Measurements from ENCODE around the gene ACOT9. TPM values are rescaled to one million over a fixed set of nuclear protein-coding genes. Genes with fewer than 3 reads are reported as not detected.

The ACOT9 gene
- polyA plus RNA-seq, 2 of the 4 experiments (the other 2 are of a cell fraction) = 87.0 to 110 TPM

DNA sequence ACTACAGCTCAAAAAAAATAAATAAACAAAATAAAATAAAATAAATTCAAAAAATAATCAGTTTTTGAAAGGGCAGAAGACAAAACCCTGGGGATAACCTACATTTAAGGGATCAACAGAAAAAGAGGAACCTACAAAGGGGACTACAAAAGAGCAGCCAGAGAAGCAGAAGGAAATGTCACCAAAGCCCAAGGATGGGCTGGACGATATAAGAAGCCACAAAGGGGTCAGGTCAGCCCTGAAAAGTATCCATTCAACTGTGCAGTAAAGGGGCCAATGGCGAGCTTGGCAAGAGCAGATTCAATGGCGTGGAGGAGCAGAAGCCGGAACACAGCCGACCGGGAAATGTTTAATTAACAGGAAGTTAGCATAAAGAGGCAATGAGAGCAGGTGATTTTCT lies 16.9 kb downstream of the ACOT9 start:
- Histone ChIP-seq H3K4me3 (no peak overlapping the region), H3K27ac (no peak overlapping the region), H3K4me1 (no peaks in the 10 kb centered on the region), H3K9me3 (no peaks in the 10 kb centered on the region), H3K4me2 (no peak overlapping the region)
- 92% methylated on average over 6 of the region's 6 CpGs for WGBS (ENCODE audit: missing lambda C conversion rate)
- ATAC-seq (no peak), FAIRE-seq (no peak), DNase-seq (ENCODE audit: low read depth in 1 of 2, low spot score in 1 of 2) (no peak)
- TF ChIP-seq FOSB (CRISPR knock-in tag; IDR thresholded peaks at IDR 0.05) = no peak
- TF ChIP-seq, protein P1, sequence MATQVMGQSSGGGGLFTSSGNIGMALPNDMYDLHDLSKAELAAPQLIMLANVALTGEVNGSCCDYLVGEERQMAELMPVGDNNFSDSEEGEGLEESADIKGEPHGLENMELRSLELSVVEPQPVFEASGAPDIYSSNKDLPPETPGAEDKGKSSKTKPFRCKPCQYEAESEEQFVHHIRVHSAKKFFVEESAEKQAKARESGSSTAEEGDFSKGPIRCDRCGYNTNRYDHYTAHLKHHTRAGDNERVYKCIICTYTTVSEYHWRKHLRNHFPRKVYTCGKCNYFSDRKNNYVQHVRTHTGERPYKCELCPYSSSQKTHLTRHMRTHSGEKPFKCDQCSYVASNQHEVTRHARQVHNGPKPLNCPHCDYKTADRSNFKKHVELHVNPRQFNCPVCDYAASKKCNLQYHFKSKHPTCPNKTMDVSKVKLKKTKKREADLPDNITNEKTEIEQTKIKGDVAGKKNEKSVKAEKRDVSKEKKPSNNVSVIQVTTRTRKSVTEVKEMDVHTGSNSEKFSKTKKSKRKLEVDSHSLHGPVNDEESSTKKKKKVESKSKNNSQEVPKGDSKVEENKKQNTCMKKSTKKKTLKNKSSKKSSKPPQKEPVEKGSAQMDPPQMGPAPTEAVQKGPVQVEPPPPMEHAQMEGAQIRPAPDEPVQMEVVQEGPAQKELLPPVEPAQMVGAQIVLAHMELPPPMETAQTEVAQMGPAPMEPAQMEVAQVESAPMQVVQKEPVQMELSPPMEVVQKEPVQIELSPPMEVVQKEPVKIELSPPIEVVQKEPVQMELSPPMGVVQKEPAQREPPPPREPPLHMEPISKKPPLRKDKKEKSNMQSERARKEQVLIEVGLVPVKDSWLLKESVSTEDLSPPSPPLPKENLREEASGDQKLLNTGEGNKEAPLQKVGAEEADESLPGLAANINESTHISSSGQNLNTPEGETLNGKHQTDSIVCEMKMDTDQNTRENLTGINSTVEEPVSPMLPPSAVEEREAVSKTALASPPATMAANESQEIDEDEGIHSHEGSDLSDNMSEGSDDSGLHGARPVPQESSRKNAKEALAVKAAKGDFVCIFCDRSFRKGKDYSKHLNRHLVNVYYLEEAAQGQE (IDR thresholded peaks at IDR 0.05) = no peak
- no peak for TF ChIP-seq MYC (IDR thresholded peaks at IDR 0.05; ENCODE audit: borderline replicate concordance, low read length)
- no peak for TF ChIP-seq KDM1A (IDR thresholded peaks at IDR 0.05; ENCODE audit: low read depth)
- TF ChIP-seq POLR2A (IDR thresholded peaks at IDR 0.05; ENCODE audit: low read length) = no peak
- no peak for TF ChIP-seq KDM5A (IDR thresholded peaks at IDR 0.05)
- TF ChIP-seq HOXA7 (CRISPR knock-in tag; IDR thresholded peaks at IDR 0.05) = no peak
- TF ChIP-seq EHF (CRISPR knock-in tag; IDR thresholded peaks at IDR 0.05) = no peak
- no peak for TF ChIP-seq GATA3 (IDR thresholded peaks at IDR 0.05; ENCODE audit: borderline replicate concordance)
- TF ChIP-seq RCOR1 (IDR thresholded peaks at IDR 0.05; ENCODE audit: low read depth, low read length) = no peak
- no peak for TF ChIP-seq ZC3H11A (IDR thresholded peaks at IDR 0.05)
- TF ChIP-seq, protein P2, sequence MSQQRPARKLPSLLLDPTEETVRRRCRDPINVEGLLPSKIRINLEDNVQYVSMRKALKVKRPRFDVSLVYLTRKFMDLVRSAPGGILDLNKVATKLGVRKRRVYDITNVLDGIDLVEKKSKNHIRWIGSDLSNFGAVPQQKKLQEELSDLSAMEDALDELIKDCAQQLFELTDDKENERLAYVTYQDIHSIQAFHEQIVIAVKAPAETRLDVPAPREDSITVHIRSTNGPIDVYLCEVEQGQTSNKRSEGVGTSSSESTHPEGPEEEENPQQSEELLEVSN (IDR thresholded peaks at IDR 0.05; ENCODE audit: borderline replicate concordance, low read depth) = no peak
- no peak for TF ChIP-seq POLR2AphosphoS2 (conservative IDR thresholded peaks at IDR 0.05; ENCODE audit: low read length)
- no peak for TF ChIP-seq TFCP2L1 (CRISPR knock-in tag; IDR thresholded peaks at IDR 0.05)
- TF ChIP-seq SREBF2 (IDR thresholded peaks at IDR 0.05) = no peak
- no peak for TF ChIP-seq JUNB (IDR thresholded peaks at IDR 0.05)
- TF ChIP-seq HDAC2 (IDR thresholded peaks at IDR 0.05) = no peak
- no peak for TF ChIP-seq HOXB13 (CRISPR knock-in tag; IDR thresholded peaks at IDR 0.05; ENCODE audit: low read depth)
- no peak for TF ChIP-seq ZSCAN20 (CRISPR knock-in tag; IDR thresholded peaks at IDR 0.05)
- ChIA-PET POLR2A (no interaction called here), CTCF (interaction anchor here (1.5 kb wide), 1 partner anchor 176 kb away, joined by 3 read pairs; no protein-coding TSS in a partner anchor)

DNA sequence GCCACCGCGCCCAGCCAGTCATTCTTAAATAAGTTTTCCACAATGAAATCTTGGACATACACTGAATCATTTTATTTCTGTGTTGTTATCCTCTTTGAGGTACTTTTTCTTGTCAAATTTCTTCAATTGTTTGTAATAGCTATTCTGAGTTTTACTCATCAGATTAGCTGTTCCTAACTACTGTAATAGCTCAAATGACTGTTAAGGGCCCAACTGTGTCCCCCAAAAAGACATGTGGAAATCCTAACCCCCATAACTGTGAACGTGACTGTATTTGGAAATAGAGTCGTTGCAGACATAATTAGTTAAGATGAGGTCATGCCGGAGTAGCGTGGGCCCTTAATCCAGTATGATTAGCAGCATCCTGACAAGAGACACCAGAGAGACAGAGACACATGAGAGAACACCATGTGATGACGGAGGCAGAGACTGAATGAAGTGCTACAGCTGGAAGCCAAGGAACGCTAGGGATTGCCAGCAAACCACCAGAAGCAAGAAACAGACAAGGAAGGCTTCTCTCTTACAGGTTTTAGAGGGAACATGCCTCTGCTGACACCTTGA lies 22.9 kb downstream of the ACOT9 start:
- no peak for DNase-seq (ENCODE audit: low read depth in 1 of 2, low spot score in 1 of 2)
- WGBS (ENCODE audit: missing lambda C conversion rate) = 91% methylated on average over 8 of the region's 8 CpGs
- CTCF ChIA-PET = no interaction called here
- no peaks in the 10 kb centered on the region for H3K9me3 ChIP-seq
- no peak for ATAC-seq
- POLR2A ChIA-PET = no interaction called here
- H3K27ac ChIP-seq = no peak overlapping the region
- no peak overlapping the region for H3K4me3 ChIP-seq
- H3K4me1 ChIP-seq = no peaks in the 10 kb centered on the region
- H3K4me2 ChIP-seq = no peak overlapping the region
- no peak for FAIRE-seq
- TF ChIP-seq ZSCAN20 (CRISPR knock-in tag; IDR thresholded peaks at IDR 0.05) (no peak), MAZ (IDR thresholded peaks at IDR 0.05; ENCODE audit: borderline replicate concordance, low read depth, low read length) (no peak), POLR2AphosphoS2 (conservative IDR thresholded peaks at IDR 0.05; ENCODE audit: low read length) (no peak), SREBF2 (IDR thresholded peaks at IDR 0.05) (no peak), FOXS1 (CRISPR knock-in tag; IDR thresholded peaks at IDR 0.05) (no peak), CHD2 (IDR thresholded peaks at IDR 0.05; ENCODE audit: low read length, partially characterized antibody) (no peak), ZFP36 (IDR thresholded peaks at IDR 0.05; ENCODE audit: borderline replicate concordance, partially characterized antibody) (no peak), HOXB13 (CRISPR knock-in tag; IDR thresholded peaks at IDR 0.05; ENCODE audit: low read depth) (no peak)
- TF ChIP-seq, protein P3, sequence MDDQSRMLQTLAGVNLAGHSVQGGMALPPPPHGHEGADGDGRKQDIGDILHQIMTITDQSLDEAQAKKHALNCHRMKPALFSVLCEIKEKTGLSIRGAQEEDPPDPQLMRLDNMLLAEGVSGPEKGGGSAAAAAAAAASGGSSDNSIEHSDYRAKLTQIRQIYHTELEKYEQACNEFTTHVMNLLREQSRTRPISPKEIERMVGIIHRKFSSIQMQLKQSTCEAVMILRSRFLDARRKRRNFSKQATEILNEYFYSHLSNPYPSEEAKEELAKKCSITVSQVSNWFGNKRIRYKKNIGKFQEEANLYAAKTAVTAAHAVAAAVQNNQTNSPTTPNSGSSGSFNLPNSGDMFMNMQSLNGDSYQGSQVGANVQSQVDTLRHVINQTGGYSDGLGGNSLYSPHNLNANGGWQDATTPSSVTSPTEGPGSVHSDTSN (IDR thresholded peaks at IDR 0.05) = no peak
- TF ChIP-seq, protein P4, sequence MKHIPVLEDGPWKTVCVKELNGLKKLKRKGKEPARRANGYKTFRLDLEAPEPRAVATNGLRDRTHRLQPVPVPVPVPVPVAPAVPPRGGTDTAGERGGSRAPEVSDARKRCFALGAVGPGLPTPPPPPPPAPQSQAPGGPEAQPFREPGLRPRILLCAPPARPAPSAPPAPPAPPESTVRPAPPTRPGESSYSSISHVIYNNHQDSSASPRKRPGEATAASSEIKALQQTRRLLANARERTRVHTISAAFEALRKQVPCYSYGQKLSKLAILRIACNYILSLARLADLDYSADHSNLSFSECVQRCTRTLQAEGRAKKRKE (CRISPR knock-in tag; IDR thresholded peaks at IDR 0.05; ENCODE audit: low read depth) = no peak
- TF ChIP-seq, protein P1 (IDR thresholded peaks at IDR 0.05) = no peak
- TF ChIP-seq, protein P5, sequence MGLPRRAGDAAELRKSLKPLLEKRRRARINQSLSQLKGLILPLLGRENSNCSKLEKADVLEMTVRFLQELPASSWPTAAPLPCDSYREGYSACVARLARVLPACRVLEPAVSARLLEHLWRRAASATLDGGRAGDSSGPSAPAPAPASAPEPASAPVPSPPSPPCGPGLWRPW (IDR thresholded peaks at IDR 0.05) = no peak
- TF ChIP-seq, protein P6, sequence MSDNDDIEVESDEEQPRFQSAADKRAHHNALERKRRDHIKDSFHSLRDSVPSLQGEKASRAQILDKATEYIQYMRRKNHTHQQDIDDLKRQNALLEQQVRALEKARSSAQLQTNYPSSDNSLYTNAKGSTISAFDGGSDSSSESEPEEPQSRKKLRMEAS (IDR thresholded peaks at IDR 0.05) = no peak
- TF ChIP-seq, protein P7, sequence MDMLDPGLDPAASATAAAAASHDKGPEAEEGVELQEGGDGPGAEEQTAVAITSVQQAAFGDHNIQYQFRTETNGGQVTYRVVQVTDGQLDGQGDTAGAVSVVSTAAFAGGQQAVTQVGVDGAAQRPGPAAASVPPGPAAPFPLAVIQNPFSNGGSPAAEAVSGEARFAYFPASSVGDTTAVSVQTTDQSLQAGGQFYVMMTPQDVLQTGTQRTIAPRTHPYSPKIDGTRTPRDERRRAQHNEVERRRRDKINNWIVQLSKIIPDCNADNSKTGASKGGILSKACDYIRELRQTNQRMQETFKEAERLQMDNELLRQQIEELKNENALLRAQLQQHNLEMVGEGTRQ (IDR thresholded peaks at IDR 0.05) = no peak
